Peyer's patch (tissue), 4 donors: Measurements from ENCODE around the gene C1R.

Source experiments
- POLR2A ChIP-seq, 2 donors: fragments of 450-650 bp; IDR thresholded peaks; one replicate each; pipeline ENCODE4 v1.5.1; 2017; ENCODE audit warnings: antibody characterized with exemption in 2 of 2, mild to moderate bottlenecking in 2 of 2, moderate library complexity in 2 of 2
- TF ChIP-seq, protein P1 (sequence below), 6 experiments: fragments of 450-650 bp in 4 of 6; fragments of 200-600 bp in 2 of 6; sonication (generic) in 1 of 6; IDR thresholded peaks; one replicate each; pipeline ENCODE4 v1.5.1; 2017 to 2019; ENCODE audit warnings: antibody characterized with exemption in 6 of 6, mild to moderate bottlenecking in 3 of 6, moderate library complexity in 1 of 6

DNA sequence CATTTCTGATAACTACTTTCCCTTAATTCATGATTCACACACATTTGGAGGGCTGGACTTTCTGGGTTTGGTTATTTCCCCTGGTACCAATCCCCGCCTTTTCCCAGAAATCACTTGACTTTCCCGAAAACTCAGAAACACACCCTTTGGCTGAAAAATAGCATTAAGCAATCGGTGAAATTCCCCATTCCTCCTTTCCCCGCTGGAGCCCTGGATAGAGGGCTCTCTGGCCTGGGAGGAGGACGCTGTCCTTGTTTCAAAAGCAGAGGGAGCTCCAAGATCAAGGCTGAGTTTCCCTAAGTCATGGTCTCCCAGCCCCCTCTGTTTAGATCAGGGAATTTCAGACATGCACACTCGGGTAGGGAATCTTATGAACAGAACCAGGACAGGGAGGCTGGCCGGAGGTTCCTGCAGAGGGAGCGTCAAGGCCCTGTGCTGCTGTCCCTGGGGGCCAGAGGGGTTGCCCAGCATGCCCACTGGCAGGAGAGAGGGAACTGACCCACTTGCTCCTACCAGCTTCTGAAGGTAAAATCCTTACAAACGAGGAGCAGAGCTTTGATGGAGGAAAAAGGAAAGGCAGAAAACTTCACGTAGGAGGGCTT, 31.8 kb downstream of the C1R start, which contains the start of gene C1S:
- TF ChIP-seq, protein P1, sequence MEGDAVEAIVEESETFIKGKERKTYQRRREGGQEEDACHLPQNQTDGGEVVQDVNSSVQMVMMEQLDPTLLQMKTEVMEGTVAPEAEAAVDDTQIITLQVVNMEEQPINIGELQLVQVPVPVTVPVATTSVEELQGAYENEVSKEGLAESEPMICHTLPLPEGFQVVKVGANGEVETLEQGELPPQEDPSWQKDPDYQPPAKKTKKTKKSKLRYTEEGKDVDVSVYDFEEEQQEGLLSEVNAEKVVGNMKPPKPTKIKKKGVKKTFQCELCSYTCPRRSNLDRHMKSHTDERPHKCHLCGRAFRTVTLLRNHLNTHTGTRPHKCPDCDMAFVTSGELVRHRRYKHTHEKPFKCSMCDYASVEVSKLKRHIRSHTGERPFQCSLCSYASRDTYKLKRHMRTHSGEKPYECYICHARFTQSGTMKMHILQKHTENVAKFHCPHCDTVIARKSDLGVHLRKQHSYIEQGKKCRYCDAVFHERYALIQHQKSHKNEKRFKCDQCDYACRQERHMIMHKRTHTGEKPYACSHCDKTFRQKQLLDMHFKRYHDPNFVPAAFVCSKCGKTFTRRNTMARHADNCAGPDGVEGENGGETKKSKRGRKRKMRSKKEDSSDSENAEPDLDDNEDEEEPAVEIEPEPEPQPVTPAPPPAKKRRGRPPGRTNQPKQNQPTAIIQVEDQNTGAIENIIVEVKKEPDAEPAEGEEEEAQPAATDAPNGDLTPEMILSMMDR (IDR thresholded peaks at IDR 0.05) = peak in 5 of 6 experiments; percentile 14 to 61 (median 52)
- no peak for TF ChIP-seq POLR2A (IDR thresholded peaks at IDR 0.05)
